SK-N-SH (cell line): ENCODE measurements around the gene ADAD2.

Source experiments
- CTCF ChIP-seq: fragments of 200-600 bp; sonication (generic); IDR thresholded peaks from 2 replicates; pipeline ENCODE4 v1.6.1; 2017; ENCODE audit warnings: antibody characterized with exemption, mild to moderate bottlenecking, moderate library complexity
- EP300 ChIP-seq, 2 experiments: IDR thresholded peaks; 2 replicates each; pipeline versions ENCODE4 v1.4.0 to v1.6.1; 2012; ENCODE audit warnings: borderline replicate concordance in 1 of 2, low read depth in 1 of 2, low read length in 1 of 2
- GABPA ChIP-seq: IDR thresholded peaks from 2 replicates; pipeline ENCODE4 v1.4.0; 2012; ENCODE audit warnings: low read depth, mild to moderate bottlenecking
- MAX ChIP-seq: IDR thresholded peaks from 2 replicates; pipeline ENCODE4 v1.4.0; 2012; ENCODE audit warnings: low read depth
- MXI1 ChIP-seq: IDR thresholded peaks from 2 replicates; pipeline ENCODE4 v1.6.1; 2012; ENCODE audit warnings: mild to moderate bottlenecking, low read depth, low read length, improper control_type of control experiment
- PBX3 ChIP-seq: IDR thresholded peaks from 2 replicates; pipeline ENCODE4; 2012
- POLR2AphosphoS5 ChIP-seq: IDR thresholded peaks from 2 replicates; pipeline ENCODE4 v1.6.1; 2012; ENCODE audit warnings: low read depth, low read length
- RAD21 ChIP-seq: IDR thresholded peaks from 2 replicates; pipeline ENCODE4 v1.6.1; 2012; ENCODE audit warnings: mild to moderate bottlenecking, low read length
- REST ChIP-seq: IDR thresholded peaks from 2 replicates; pipeline ENCODE4 v1.6.1; 2012; ENCODE audit warnings: mild to moderate bottlenecking, low read depth, low read length, moderate library complexity
- SMC3 ChIP-seq: IDR thresholded peaks from 2 replicates; pipeline ENCODE4 v1.6.1; 2012; ENCODE audit warnings: low read depth, low read length, improper control_type of control experiment
- TAF1 ChIP-seq: IDR thresholded peaks from 2 replicates; pipeline ENCODE4 v1.6.1; 2012; ENCODE audit warnings: low read depth, mild to moderate bottlenecking, low read length, moderate library complexity, borderline replicate concordance
- USF2 ChIP-seq: fragments of 150-350 bp; IDR thresholded peaks from 2 replicates; pipeline ENCODE4 v1.6.1; 2017; ENCODE audit warnings: antibody characterized with exemption, low read length, low read depth, borderline replicate concordance

GRCh38 chr16:84196727-84197394 lies 5.9 kb downstream of the ADAD2 start:
- TF ChIP-seq CTCF (no peak), POLR2AphosphoS5 (no peak), REST (no peak), TAF1 (no peak), RAD21 (no peak), MAX (no peak), PBX3 (no peak), SMC3 (no peak), USF2 (no peak), GABPA (no peak), EP300 (IDR thresholded peaks at IDR 0.05; ENCODE audit: borderline replicate concordance in 1 of 2, low read depth in 1 of 2, low read length in 1 of 2) (no peak), MXI1 (no peak)
